GM13976 (cell line): ENCODE results near the gene NAMPT.

Experiments
- DNase-seq: peaks from one replicate; pipeline ENCODE4 v3.0.0; 2012; ENCODE audit warnings: low spot score
- in situ Hi-C: fragments of 300-500 bp; cut with MboI; formaldehyde crosslinking; loops from one replicate; pipeline ENCODE4 v1.12.0; 2022; ENCODE audit warnings: low sequenced_read_pairs, mixed read lengths, inconsistent platforms; ENCODE audit not compliant: unreplicated experiment
- TF ChIP-seq, protein P1 (sequence below): IDR thresholded peaks from 2 replicates; pipeline ENCODE4 v1.5.1; 2012; ENCODE audit warnings: borderline replicate concordance, mild to moderate bottlenecking; ENCODE audit not compliant: insufficient read depth; ENCODE audit errors: extremely low read depth, missing control alignments, control extremely low read depth

Gene NAMPT

DNA sequence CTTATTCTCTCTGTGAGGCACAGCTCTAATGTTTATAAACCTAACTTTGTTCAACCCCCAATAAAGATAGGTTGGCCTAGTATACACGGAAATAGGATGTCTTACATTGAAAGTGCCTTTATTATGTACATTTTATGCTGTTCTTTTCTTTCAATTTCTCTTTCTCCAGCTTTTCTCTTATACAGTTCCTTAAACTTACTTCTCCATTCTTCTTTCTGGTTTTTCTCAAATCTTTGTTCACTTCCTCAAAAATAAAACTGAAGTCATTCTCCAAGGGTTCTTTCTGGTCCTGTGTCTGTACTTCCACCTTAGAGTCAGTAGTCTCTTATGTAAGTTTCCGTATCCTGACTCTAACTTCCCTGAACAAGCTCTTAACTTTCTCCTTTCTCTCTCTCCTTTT lies 29.2 kb upstream of the NAMPT start:
- in situ Hi-C loops = no loop called here
- no peak for DNase-seq
- TF ChIP-seq, protein P1, sequence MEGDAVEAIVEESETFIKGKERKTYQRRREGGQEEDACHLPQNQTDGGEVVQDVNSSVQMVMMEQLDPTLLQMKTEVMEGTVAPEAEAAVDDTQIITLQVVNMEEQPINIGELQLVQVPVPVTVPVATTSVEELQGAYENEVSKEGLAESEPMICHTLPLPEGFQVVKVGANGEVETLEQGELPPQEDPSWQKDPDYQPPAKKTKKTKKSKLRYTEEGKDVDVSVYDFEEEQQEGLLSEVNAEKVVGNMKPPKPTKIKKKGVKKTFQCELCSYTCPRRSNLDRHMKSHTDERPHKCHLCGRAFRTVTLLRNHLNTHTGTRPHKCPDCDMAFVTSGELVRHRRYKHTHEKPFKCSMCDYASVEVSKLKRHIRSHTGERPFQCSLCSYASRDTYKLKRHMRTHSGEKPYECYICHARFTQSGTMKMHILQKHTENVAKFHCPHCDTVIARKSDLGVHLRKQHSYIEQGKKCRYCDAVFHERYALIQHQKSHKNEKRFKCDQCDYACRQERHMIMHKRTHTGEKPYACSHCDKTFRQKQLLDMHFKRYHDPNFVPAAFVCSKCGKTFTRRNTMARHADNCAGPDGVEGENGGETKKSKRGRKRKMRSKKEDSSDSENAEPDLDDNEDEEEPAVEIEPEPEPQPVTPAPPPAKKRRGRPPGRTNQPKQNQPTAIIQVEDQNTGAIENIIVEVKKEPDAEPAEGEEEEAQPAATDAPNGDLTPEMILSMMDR = no peak

DNA sequence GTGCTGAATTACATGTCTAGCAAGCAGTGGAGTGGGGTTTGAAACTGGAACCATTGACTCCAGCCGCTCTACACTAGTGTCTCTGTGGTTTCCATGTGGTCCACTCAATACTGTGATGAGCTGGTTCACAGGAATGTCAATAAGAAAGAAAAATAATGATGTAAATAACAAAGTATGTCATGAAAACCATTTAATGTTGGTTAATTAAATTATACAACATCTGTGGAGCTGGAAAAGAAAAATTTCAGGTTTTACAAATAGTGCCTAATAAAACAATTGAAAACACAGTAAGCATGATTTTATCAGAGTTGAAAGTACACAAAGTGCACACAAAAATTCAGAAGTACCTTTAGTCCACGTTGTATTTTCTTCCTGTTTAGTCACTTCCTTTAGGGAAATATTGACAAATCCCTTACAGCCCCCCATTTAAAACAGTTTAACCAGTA lies 28.7 kb upstream of the NAMPT start:
- TF ChIP-seq, protein P1 = no peak
- in situ Hi-C loops = no loop called here
- DNase-seq = no peak

DNA sequence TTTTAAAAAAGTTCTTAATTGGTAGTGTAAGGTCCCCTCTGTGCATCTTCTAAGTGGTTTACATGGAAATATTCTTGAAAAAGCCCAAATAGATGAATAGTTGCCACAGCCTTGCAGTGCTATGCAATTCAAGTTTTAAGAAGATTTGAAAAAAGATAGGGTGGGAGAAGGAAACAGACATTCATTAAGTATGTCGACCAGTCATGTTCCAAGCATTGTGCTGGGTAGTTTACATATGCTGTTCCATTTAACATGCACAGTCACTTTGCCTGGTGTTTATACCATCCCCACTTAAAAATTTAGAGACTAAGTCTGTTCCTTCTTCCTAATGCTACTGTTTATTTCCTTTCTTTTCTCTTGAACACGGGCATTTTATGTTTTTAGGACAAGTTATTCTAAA lies 28.1 kb upstream of the NAMPT start:
- TF ChIP-seq, protein P1 = no peak
- in situ Hi-C loops = no loop called here
- DNase-seq = no peak

DNA sequence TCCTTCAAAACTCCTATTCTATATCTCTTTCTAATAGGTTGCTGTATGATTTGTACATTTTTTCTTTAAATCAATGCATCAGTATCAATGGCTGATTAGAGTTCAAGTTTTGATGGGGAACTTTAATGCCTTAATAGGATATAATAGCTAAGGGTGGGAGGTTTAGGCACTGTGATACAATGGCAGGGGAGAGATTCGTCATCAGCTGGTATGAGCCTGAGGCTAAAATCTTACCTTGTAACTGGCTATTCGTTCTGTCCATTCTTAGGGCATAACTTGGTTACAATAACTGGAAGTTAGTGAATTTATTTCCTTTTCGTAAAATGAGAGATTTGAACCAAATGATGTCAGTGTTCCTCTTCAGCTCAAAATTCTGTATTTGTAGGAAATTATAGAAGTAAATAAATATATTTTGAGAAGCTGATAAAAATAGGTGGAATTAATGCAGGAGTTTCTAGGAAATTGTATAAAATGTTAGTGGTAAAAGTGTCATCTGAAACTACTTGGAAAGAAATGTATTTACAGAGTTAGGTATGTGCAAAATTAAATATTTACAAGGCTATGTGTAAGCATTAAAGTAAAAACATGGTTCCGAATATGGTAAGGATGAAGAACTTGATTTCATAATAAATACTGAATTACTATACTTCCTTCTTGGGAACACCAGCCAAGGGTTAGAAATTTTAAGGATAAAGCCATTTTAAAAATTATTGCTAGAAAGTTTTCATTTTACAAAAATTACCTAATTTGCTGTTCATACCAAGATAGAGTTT lies 27.5 kb upstream of the NAMPT start:
- in situ Hi-C loops = no loop called here
- TF ChIP-seq, protein P1 = no peak
- no peak for DNase-seq

DNA sequence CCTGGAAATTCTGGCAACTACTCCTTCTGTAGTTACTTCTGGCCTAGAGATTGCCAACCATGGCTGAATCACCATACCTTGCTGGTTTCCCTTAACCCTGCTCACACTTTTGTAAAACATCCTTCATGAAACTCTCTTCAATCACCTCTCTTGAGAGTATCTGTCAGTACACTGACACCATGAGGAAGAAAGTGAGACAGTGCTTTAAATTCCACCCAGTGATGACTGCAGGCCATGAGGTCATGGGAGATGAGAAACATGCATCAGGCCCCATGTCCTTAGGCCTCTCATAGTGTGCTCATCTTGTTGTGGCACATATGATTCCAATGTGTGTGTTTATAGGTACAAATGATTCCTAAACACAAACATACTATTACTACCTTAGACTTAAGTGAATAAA lies 24.6 kb upstream of the NAMPT start:
- in situ Hi-C loops = no loop called here
- DNase-seq = no peak
- TF ChIP-seq, protein P1 = no peak

DNA sequence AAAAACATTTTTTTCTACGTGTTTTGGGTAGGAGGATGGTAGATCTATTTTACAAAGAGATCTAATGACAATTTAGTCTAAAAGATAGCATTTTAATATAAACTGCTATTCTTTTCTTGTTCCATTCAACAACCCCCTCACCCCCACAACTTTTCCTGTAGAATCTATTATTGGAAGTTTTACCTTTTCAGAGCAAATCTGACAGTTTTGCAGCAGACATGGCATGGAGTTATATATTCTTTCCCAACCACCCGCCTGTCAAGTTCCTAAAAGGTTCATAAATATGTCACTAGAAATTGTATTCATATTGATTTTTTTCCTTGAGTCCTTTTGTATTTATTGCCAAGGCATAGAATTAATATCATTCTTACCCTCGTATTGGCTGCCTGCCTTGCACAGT lies 21.5 kb upstream of the NAMPT start:
- in situ Hi-C loops = no loop called here
- DNase-seq = no peak
- TF ChIP-seq, protein P1 = no peak

DNA sequence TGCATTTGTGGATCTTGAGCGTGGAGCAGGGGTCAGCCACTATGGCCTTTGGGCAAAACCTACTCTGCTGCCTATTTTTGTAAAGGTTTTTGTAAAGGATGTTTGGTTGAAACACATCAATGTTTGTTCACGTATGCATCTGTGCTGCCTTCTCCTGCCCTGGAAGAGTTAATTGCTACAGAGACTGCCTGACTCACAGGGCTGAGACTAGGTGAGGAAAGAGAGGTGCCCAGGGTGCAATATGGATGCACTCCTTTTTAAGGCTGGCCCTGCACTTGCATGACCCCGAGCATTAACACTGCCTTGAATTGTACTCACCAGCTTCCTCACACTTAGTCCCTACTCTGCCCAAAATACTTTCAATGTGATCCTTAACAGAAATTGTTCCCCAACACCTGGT lies 20.9 kb upstream of the NAMPT start:
- in situ Hi-C loops = no loop called here
- TF ChIP-seq, protein P1 = no peak
- DNase-seq = no peak
